Esophagus muscularis mucosa (tissue), 4 donors: ENCODE results near the gene YBX1. TPM values are rescaled to one million over a fixed set of nuclear protein-coding genes. Genes with fewer than 3 reads are reported as not detected.

ENCODE experiments used
- DNase-seq: peaks from one replicate; pipeline ENCODE4 v3.0.0-alpha.2; 2017; ENCODE audit errors: extremely low spot score
- H3K27ac ChIP-seq, 4 donors: fragments of 200-600 bp; sonication (generic); replicated peaks in 1 of 4; 1 replicate in 3 of 4; 2 replicates in 1 of 4; pipeline ENCODE4 v1.5.1; 2016 to 2019; ENCODE audit warnings: mild to moderate bottlenecking in 1 of 4
- H3K27me3 ChIP-seq, 4 donors: fragments of 200-600 bp; sonication (generic); one replicate each; pipeline versions ENCODE4 v1.5.1 to v1.6.0; 2016 to 2019
- H3K36me3 ChIP-seq, 4 donors: fragments of 200-600 bp; sonication (generic); one replicate each; pipeline ENCODE4 v1.5.1; 2016 to 2019
- H3K4me1 ChIP-seq, 4 donors: fragments of 200-600 bp; sonication (generic); one replicate each; pipeline ENCODE4 v1.5.1; 2016 to 2019
- H3K4me3 ChIP-seq, 4 donors: fragments of 200-600 bp; sonication (generic); 1 replicate in 2 of 4; 2 replicates in 2 of 4; pipeline ENCODE4 v1.5.1; 2016 to 2019; ENCODE audit warnings: mild to moderate bottlenecking in 4 of 4, moderate library complexity in 1 of 4
- H3K9me3 ChIP-seq, 4 donors: fragments of 200-600 bp; sonication (generic); 1 replicate in 3 of 4; 2 replicates in 1 of 4; pipeline ENCODE4 v1.5.1; 2016 to 2019
- EP300 ChIP-seq: sonication (generic); formaldehyde crosslinking; IDR thresholded peaks from one replicate; pipeline ENCODE4 v1.6.1; 2017; ENCODE audit warnings: antibody characterized with exemption
- POLR2A ChIP-seq: fragments of 450-650 bp; IDR thresholded peaks from one replicate; pipeline ENCODE4 v1.6.1; 2017; ENCODE audit warnings: antibody characterized with exemption, moderate library complexity, mild to moderate bottlenecking, low read depth
- POLR2AphosphoS5 ChIP-seq, 2 donors: sonication (generic); formaldehyde crosslinking; IDR thresholded peaks; one replicate each; pipeline ENCODE4 v1.6.1; 2017; ENCODE audit warnings: antibody characterized with exemption in 2 of 2
- WGBS: methylation state at CpG from one replicate; pipeline ENCODE4 v1.1.5; 2018; 5-methylcytosine and 5-hydroxymethylcytosine counted together
- intact Hi-C: fragments of 100-400 bp; cut with DNase I; formaldehyde crosslinking; loops from one replicate; pipeline ENCODE4 v1.15.1; 2023
- total RNA-seq, 4 donors: library from RNA; depleted of rRNA; stranded (reverse); fragments of >200 nt; gene quantifications; one replicate each; pipeline versions ENCODE4 v1.1.0 to v1.2.1, GENCODE V29; 2016
- TF ChIP-seq, protein P1 (sequence below), 3 experiments: fragments of 200-600 bp in 2 of 3; fragments of 450-650 bp in 1 of 3; sonication (generic) in 2 of 3; IDR thresholded peaks; one replicate each; pipeline ENCODE4 v1.5.1; 2017 to 2019; ENCODE audit warnings: antibody characterized with exemption in 3 of 3, mild to moderate bottlenecking in 2 of 3, moderate library complexity in 1 of 3

The YBX1 gene
- total RNA-seq, 4 donors from 2014 or later, result 778 to 889 (median 812) TPM

DNA sequence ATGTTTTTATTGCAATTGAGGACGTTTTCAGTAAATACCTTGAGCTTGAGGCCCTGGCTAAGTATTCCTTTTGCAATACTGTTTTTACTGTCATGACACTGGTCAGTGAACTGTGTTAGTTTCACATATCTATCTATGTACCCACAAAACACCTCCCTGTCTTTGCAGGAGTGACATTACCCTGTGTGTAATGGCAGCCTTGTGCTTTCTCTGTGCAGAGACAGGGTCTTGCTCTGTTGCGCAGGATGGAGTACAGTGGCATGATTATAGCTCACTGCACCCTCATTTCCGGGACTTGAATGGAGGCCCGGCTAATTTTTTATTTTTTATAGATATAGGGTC is 8.9 kb downstream of the YBX1 start:
- Histone ChIP-seq H3K4me1 (peaks cover 54 to 79% (median 75%) of the 10 kb centered on the region in 4 donors), H3K27me3 (no peaks in the 10 kb centered on the region), H3K36me3 (peaks cover 0 to 22% (median 15%) of the 10 kb centered on the region in 4 donors), H3K9me3 (no peaks in the 10 kb centered on the region), H3K4me3 (no peak overlapping the region), H3K27ac (no peak overlapping the region)
- TF ChIP-seq POLR2A (no peak), EP300 (no peak), POLR2AphosphoS5 (IDR thresholded peaks at IDR 0.05) (no peak)
- TF ChIP-seq, protein P1, sequence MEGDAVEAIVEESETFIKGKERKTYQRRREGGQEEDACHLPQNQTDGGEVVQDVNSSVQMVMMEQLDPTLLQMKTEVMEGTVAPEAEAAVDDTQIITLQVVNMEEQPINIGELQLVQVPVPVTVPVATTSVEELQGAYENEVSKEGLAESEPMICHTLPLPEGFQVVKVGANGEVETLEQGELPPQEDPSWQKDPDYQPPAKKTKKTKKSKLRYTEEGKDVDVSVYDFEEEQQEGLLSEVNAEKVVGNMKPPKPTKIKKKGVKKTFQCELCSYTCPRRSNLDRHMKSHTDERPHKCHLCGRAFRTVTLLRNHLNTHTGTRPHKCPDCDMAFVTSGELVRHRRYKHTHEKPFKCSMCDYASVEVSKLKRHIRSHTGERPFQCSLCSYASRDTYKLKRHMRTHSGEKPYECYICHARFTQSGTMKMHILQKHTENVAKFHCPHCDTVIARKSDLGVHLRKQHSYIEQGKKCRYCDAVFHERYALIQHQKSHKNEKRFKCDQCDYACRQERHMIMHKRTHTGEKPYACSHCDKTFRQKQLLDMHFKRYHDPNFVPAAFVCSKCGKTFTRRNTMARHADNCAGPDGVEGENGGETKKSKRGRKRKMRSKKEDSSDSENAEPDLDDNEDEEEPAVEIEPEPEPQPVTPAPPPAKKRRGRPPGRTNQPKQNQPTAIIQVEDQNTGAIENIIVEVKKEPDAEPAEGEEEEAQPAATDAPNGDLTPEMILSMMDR (IDR thresholded peaks at IDR 0.05), result no peak
- intact Hi-C loops, result no loop called here
- WGBS, result 65% methylated on average over 4 of the region's 4 CpGs
- no peak for DNase-seq

DNA sequence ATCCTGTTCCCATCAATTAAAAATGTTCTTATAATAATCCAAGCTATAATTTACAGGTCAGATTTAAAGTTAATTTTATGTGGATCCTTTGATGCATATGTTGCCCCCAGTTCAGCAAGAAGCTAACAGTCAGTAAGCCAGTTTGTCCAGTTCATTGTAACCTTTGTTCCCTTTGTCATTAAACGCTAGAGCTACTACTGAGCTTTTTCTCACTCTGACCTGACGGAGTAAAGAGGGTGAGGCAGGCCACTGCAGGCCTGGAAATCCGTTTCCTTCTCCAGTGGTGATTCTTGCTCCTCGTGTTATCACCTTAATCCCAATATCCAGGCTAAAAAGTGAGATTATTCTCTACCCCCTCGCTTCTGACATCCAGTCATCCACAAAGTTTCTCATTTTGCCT is 10.2 kb downstream of the YBX1 start:
- intact Hi-C loops, result no loop called here
- TF ChIP-seq EP300 (no peak), POLR2A (no peak), POLR2AphosphoS5 (IDR thresholded peaks at IDR 0.05) (no peak)
- TF ChIP-seq, protein P1 (IDR thresholded peaks at IDR 0.05), result no peak
- Histone ChIP-seq H3K27ac (no peak overlapping the region), H3K4me1 (peaks cover 41 to 66% (median 62%) of the 10 kb centered on the region in 4 donors), H3K27me3 (no peaks in the 10 kb centered on the region), H3K36me3 (peaks cover 13 to 35% (median 27%) of the 10 kb centered on the region in 4 donors), H3K9me3 (no peaks in the 10 kb centered on the region), H3K4me3 (no peak overlapping the region)
- WGBS, result 50% methylated on average over 5 of the region's 5 CpGs
- DNase-seq, result no peak

DNA sequence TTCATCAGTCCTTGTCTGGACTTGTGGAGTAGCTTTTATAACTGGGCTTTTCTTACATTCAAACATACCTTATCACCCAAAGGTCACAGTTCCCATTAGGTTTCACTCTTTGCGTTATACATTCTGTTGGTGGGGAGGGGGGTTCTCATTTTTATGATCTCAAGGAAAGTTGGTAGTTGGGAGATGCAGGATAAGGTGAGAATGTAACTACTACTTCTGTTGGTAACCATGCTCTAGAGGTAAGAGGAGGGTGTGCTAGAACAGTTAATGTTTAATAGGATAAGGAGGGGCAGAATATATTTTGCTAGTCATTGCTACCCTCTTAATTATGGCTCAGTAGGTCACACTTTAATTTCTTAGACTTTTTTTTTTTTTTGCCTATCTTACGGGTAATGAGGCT is 10.7 kb downstream of the YBX1 start:
- peaks cover 38 to 61% (median 57%) of the 10 kb centered on the region in 4 donors for H3K4me1 ChIP-seq
- no peak overlapping the region for H3K27ac ChIP-seq
- 90% methylated on average over 2 of the region's 2 CpGs for WGBS
- no peak for DNase-seq
- peaks cover 17 to 40% (median 29%) of the 10 kb centered on the region in 4 donors for H3K36me3 ChIP-seq
- H3K27me3 ChIP-seq, result no peaks in the 10 kb centered on the region
- TF ChIP-seq, protein P1 (IDR thresholded peaks at IDR 0.05), result no peak
- TF ChIP-seq EP300 (no peak), POLR2A (no peak), POLR2AphosphoS5 (IDR thresholded peaks at IDR 0.05) (no peak)
- H3K4me3 ChIP-seq, result no peak overlapping the region
- intact Hi-C loops, result no loop called here
- no peaks in the 10 kb centered on the region for H3K9me3 ChIP-seq

DNA sequence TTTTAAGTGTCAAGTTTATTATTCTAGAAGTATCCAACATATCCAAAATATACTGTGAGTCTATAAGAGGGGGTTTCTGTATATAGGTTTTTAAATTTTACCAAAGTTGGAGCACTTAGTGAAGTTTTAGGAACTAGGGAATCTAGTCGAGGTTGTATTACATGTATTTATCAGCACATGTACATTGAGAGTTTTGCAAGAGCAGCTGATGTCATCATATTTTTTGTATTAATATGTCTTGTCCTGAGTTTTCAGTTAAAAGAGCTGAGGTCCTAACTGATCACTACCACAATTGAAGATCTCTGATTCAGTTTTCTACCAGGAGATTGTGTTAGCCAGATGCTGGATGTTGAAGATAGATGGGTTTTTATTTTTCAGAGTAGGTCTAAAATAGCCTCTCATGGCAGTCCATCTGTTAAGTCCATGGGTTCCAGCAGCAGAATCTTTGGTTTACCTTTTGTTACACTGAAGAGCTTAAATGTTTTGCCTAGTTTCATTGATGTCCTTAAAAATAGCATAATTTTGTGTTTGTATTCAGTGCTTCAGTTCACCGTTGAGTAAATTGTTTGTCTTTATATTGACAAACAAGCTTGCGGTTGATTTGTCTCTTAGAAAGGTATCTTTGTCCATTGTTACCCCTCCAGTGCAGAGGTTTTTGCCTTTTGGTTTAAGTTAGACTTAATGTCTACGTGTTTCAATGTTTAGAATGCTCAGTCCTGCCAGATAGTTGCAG is 16.0 kb downstream of the YBX1 start:
- H3K9me3 ChIP-seq, result peaks cover 0 to 3% (median 0%) of the 10 kb centered on the region in 4 donors
- no peak overlapping the region for H3K4me3 ChIP-seq
- no peak for DNase-seq
- peaks cover 58 to 93% (median 79%) of the 10 kb centered on the region in 4 donors for H3K36me3 ChIP-seq
- intact Hi-C loops, result no loop called here
- 92% methylated on average over 4 of the region's 4 CpGs for WGBS
- H3K4me1 ChIP-seq, result peaks cover 0 to 12% (median 5%) of the 10 kb centered on the region in 4 donors
- no peak overlapping the region for H3K27ac ChIP-seq
- H3K27me3 ChIP-seq, result no peaks in the 10 kb centered on the region
- TF ChIP-seq EP300 (no peak), POLR2A (no peak), POLR2AphosphoS5 (IDR thresholded peaks at IDR 0.05) (no peak)
- TF ChIP-seq, protein P1 (IDR thresholded peaks at IDR 0.05), result no peak

DNA sequence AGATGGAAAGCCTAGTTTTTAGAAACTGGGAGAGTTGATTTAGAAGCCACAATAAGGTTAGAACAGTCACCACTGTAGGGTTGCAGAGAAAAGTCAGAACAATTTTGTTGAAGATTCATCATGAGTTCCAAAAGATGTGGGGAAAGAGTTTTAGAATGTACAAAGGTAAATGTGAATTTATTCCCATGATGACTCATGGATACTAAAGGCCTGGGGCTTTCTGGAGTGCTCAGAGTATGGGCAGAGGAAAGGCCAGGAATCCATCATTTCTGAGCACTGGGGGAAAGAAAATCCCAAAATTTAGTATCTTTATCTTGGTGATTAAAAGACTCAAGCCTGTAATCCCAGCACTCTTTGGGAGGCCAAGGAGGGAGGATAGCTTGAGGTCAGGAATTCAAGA is 17.8 kb downstream of the YBX1 start:
- TF ChIP-seq POLR2A (no peak), EP300 (no peak), POLR2AphosphoS5 (IDR thresholded peaks at IDR 0.05) (no peak)
- TF ChIP-seq, protein P1 (IDR thresholded peaks at IDR 0.05), result no peak
- Histone ChIP-seq H3K27ac (no peak overlapping the region), H3K27me3 (no peaks in the 10 kb centered on the region), H3K9me3 (peaks cover 0 to 3% (median 0%) of the 10 kb centered on the region in 4 donors), H3K4me1 (no peaks in the 10 kb centered on the region), H3K4me3 (no peak overlapping the region), H3K36me3 (peaks cover 72 to 100% (median 91%) of the 10 kb centered on the region in 4 donors)
- DNase-seq, result no peak
- intact Hi-C loops, result no loop called here
